NT2/D1 (cell line): ENCODE measurements around the gene DCAF8.

Experiments used
- SUZ12 ChIP-seq: IDR thresholded peaks from 2 replicates; pipeline ENCODE4 v1.6.1; 2011; ENCODE audit not compliant: insufficient read length, insufficient read depth; ENCODE audit errors: extremely low read depth
- YY1 ChIP-seq: IDR thresholded peaks from 2 replicates; pipeline ENCODE4 v1.6.1; 2011; ENCODE audit not compliant: insufficient read length, insufficient read depth
- ZNF274 ChIP-seq: IDR thresholded peaks from 2 replicates; pipeline ENCODE4 v1.6.1; 2011; ENCODE audit warnings: mild to moderate bottlenecking, low read depth, low read length

- TF ChIP-seq SUZ12: no peak
- no peak for TF ChIP-seq ZNF274
- no peak for TF ChIP-seq YY1
These were observed 56.9 kb downstream of the DCAF8 start, which contains the start of gene PEA15 for GRCh38 chr1:160205242-160206035.
